Activated CD8-positive, alpha-beta T cell treated with anti-CD3 and anti-CD28 coated beads for 36 hours (primary cell): ENCODE measurements around the gene SCFD2. TPM values are rescaled to one million over a fixed set of nuclear protein-coding genes. Genes with fewer than 3 reads are reported as not detected.
A peak's percentile ranks its signal among the peaks of the same experiment; 100 is the strongest.

Experiments used
- ATAC-seq: fragments of 200-7000 bp; cut with Tn5 transposase; one replicate; pipeline ENCODE4 v1.10.0; 2021; ENCODE audit warnings: mild to moderate bottlenecking, moderate library complexity
- CTCF ChIA-PET: fragments of 350-600 bp; sonication (Branson Sonifier 250); formaldehyde crosslinking; loops from one replicate; lab custom pipeline; 2021; ENCODE audit warnings: antibody characterized with exemption; lab: Charles Lee
- POLR2A ChIA-PET: fragments of 350-600 bp; sonication (Branson Sonifier 250); formaldehyde crosslinking; loops from one replicate; lab custom pipeline; 2021; ENCODE audit warnings: antibody characterized with exemption; lab: Charles Lee
- DNase-seq: peaks from one replicate; pipeline ENCODE4 v3.0.0-alpha.2; 2020
- H3K27ac Mint-ChIP-seq: one replicate; pipeline ENCODE4 v1.8.0; 2021; ENCODE audit warnings: mild to moderate bottlenecking, mixed read lengths
- H3K27me3 Mint-ChIP-seq: one replicate; pipeline ENCODE4 v1.8.0; 2021; ENCODE audit warnings: mixed read lengths
- H3K36me3 Mint-ChIP-seq: one replicate; pipeline ENCODE4 v1.8.0; 2021; ENCODE audit warnings: low read depth, mixed read lengths
- H3K4me1 Mint-ChIP-seq: one replicate; pipeline ENCODE4 v1.8.0; 2021; ENCODE audit warnings: low read depth, mixed read lengths
- H3K4me3 Mint-ChIP-seq: one replicate; pipeline ENCODE4 v1.8.0; 2021; ENCODE audit warnings: mild to moderate bottlenecking, moderate library complexity, mixed read lengths
- H3K9me3 Mint-ChIP-seq: one replicate; pipeline ENCODE4 v1.8.0; 2021; ENCODE audit warnings: mixed read lengths
- intact Hi-C: fragments of 100-400 bp; cut with micrococcal nuclease; formaldehyde crosslinking; loops from one replicate; pipeline ENCODE4 v1.10.0; 2022
- total RNA-seq, 2 experiments: library from RNA; stranded (reverse); gene quantifications; one replicate each; pipeline ENCODE4 v1.2.3, GENCODE V29; 2021
- TF ChIP-seq, protein P1 (sequence below): fragments of 200-600 bp; IDR thresholded peaks from one replicate; pipeline ENCODE4 v1.8.0; 2022; ENCODE audit warnings: antibody characterized with exemption, mild to moderate bottlenecking

SCFD2 gene
- total RNA-seq, 2 experiments from 2014 or later = 21.4 to 22.1 TPM

DNA sequence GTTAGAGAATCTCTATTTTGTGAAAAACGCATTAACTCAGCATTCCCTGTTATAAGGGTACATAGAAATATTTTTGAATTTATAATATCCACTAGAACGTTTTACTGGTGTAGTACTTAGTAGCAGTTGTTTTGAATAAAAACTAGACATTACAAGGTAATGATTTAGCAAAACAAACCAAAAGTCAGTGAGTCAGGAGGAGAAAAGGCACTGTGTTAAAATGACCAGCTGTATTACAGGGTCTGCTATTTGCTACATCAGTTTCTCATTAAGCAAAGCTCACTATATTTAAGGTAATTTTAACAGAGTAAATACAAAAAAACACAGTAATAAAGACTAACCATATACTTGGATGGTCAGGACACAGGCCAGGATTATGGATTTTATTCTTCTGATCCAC is 351.0 kb downstream of the SCFD2 start:
- Mint-ChIP-seq H3K27ac (no peak overlapping the region), H3K4me3 (no peak overlapping the region), H3K4me1 (peaks cover 24% of the 10 kb centered on the region), H3K27me3 (no peaks in the 10 kb centered on the region), H3K36me3 (no peaks in the 10 kb centered on the region), H3K9me3 (no peaks in the 10 kb centered on the region)
- TF ChIP-seq, protein P1, sequence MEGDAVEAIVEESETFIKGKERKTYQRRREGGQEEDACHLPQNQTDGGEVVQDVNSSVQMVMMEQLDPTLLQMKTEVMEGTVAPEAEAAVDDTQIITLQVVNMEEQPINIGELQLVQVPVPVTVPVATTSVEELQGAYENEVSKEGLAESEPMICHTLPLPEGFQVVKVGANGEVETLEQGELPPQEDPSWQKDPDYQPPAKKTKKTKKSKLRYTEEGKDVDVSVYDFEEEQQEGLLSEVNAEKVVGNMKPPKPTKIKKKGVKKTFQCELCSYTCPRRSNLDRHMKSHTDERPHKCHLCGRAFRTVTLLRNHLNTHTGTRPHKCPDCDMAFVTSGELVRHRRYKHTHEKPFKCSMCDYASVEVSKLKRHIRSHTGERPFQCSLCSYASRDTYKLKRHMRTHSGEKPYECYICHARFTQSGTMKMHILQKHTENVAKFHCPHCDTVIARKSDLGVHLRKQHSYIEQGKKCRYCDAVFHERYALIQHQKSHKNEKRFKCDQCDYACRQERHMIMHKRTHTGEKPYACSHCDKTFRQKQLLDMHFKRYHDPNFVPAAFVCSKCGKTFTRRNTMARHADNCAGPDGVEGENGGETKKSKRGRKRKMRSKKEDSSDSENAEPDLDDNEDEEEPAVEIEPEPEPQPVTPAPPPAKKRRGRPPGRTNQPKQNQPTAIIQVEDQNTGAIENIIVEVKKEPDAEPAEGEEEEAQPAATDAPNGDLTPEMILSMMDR = no peak
- ChIA-PET CTCF (interaction anchor here (0.7 to 2.3 kb wide), 9 partner anchors 9 to 1219 kb away, joined by 3 to 12 read pairs (median 3); no protein-coding TSS in a partner anchor), POLR2A (no interaction called here)
- ATAC-seq (no peak), DNase-seq (no peak)
- intact Hi-C loops = loop anchor here (10.0 kb wide), 2 partner anchors 180 to 350 kb away; partner anchors contain the start of gene SCFD2

GRCh38 chr4:53013873-53014775 is 351.7 kb downstream of the SCFD2 start:
- H3K36me3 Mint-ChIP-seq = no peaks in the 10 kb centered on the region
- CTCF ChIA-PET = interaction anchor here (1.0 to 2.3 kb wide), 5 partner anchors 8 to 1220 kb away, joined by 3 to 12 read pairs (median 5); no protein-coding TSS in a partner anchor
- H3K27me3 Mint-ChIP-seq = no peaks in the 10 kb centered on the region
- TF ChIP-seq, protein P1 = no peak
- no peak for ATAC-seq
- intact Hi-C loops = loop anchor here (10.0 kb wide), 2 partner anchors 181 to 351 kb away; partner anchors contain the start of gene SCFD2
- no peak for DNase-seq
- H3K9me3 Mint-ChIP-seq = no peaks in the 10 kb centered on the region
- no peak overlapping the region for H3K27ac Mint-ChIP-seq
- no peak overlapping the region for H3K4me3 Mint-ChIP-seq
- POLR2A ChIA-PET = interaction anchor here (0.6 kb wide), 1 partner anchor 11 kb away, joined by 3 read pairs; no protein-coding TSS in a partner anchor
- H3K4me1 Mint-ChIP-seq = peaks cover 24% of the 10 kb centered on the region

DNA sequence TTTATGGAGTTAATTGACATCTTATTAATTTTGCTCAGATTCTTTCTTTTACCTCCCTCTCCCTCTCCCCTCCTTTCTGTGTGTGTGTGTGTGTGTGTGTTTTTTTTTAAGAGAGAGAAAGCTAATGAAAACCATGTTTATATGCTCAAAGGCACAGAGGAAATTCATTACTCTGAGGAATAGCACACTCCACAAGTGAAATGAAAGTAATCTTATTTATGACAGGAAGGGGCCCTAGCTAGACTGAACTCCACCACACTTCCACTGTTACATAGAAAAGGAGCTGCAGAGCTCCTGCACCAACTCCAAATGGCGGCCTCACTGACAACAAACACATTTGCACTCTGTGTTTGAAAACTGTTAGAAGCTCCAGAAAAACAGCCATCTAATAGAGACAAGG is 353.1 kb downstream of the SCFD2 start:
- intact Hi-C loops = loop anchor here (10.0 kb wide), 2 partner anchors 182 to 352 kb away; partner anchors contain the start of gene SCFD2
- peak; percentile 13 for DNase-seq
- POLR2A ChIA-PET = no interaction called here

GRCh38 chr4:53011259-53011905 is 354.5 kb downstream of the SCFD2 start:
- Mint-ChIP-seq H3K36me3 (peaks cover 7% of the 10 kb centered on the region), H3K4me3 (no peak overlapping the region), H3K27me3 (no peaks in the 10 kb centered on the region), H3K27ac (no peak overlapping the region), H3K9me3 (no peaks in the 10 kb centered on the region), H3K4me1 (peaks cover 24% of the 10 kb centered on the region)
- intact Hi-C loops = loop anchor here (10.0 kb wide), 2 partner anchors 183 to 353 kb away; partner anchors contain the start of gene SCFD2
- ChIA-PET POLR2A (interaction anchor here (0.7 kb wide), 1 partner anchor 299 kb away, joined by 3 read pairs; no protein-coding TSS in a partner anchor), CTCF (no interaction called here)
- ATAC-seq (no peak), DNase-seq (no peak)
- TF ChIP-seq, protein P1 = no peak

More for the DNA sequence above, 353.1 kb downstream of the SCFD2 start:
- H3K36me3 Mint-ChIP-seq = peaks cover 7% of the 10 kb centered on the region
- peak overlapping the region; percentile 81 for H3K27ac Mint-ChIP-seq
- H3K27me3 Mint-ChIP-seq = no peaks in the 10 kb centered on the region
- H3K4me3 Mint-ChIP-seq = peak overlapping the region; percentile 25
- H3K9me3 Mint-ChIP-seq = no peaks in the 10 kb centered on the region
- CTCF ChIA-PET = interaction anchor here (1.6 kb wide), 1 partner anchor 1221 kb away, joined by 9 read pairs; no protein-coding TSS in a partner anchor
- TF ChIP-seq, protein P1 = no peak
- peaks cover 24% of the 10 kb centered on the region for H3K4me1 Mint-ChIP-seq
- peak; percentile 75 for ATAC-seq
